ENCODE results near the gene PDGFA.

PDGFA gene

GRCh38 chr7:474605-475424, 44.8 kb downstream of the PDGFA start:
- DNase-seq (ENCODE audit: low read depth, low spot score), result no peak

- DNase-seq (ENCODE audit: low read depth, low spot score), result no peak
Observed at GRCh38 chr7:473870-474604, 45.6 kb downstream of the PDGFA start.

GRCh38 chr7:473211-473734, 46.4 kb downstream of the PDGFA start:
- DNase-seq (ENCODE audit: low read depth, low spot score), result no peak

- no peak for DNase-seq (ENCODE audit: low read depth, low spot score)
Observed at GRCh38 chr7:472640-472957, 47.0 kb downstream of the PDGFA start.

GRCh38 chr7:471866-472639, 47.6 kb downstream of the PDGFA start:
- DNase-seq (ENCODE audit: low read depth, low spot score), result peak; percentile 78

GRCh38 chr7:471191-471865, 48.3 kb downstream of the PDGFA start:
- DNase-seq (ENCODE audit: low read depth, low spot score), result no peak

- DNase-seq (ENCODE audit: low read depth, low spot score), result no peak
Observed at GRCh38 chr7:469563-469961, 50.1 kb downstream of the PDGFA start.

- DNase-seq (ENCODE audit: low read depth, low spot score), result no peak
Observed at GRCh38 chr7:468681-469562, 50.7 kb downstream of the PDGFA start.

- DNase-seq (ENCODE audit: low read depth, low spot score), result no peak
Observed at GRCh38 chr7:467856-468545, 51.6 kb downstream of the PDGFA start.

GRCh38 chr7:467393-467828, 52.2 kb downstream of the PDGFA start:
- no peak for DNase-seq (ENCODE audit: low read depth, low spot score)

GRCh38 chr7:466465-467191, 53.0 kb downstream of the PDGFA start:
- no peak for DNase-seq (ENCODE audit: low read depth, low spot score)

- no peak for DNase-seq (ENCODE audit: low read depth, low spot score)
Observed at GRCh38 chr7:465710-466400, 53.8 kb downstream of the PDGFA start.

GRCh38 chr7:464454-465401, 54.9 kb downstream of the PDGFA start:
- DNase-seq (ENCODE audit: low read depth, low spot score), result no peak

GRCh38 chr7:463817-464453, 55.7 kb downstream of the PDGFA start:
- DNase-seq (ENCODE audit: low read depth, low spot score), result no peak

GRCh38 chr7:463362-463781, 56.3 kb downstream of the PDGFA start:
- no peak for DNase-seq (ENCODE audit: low read depth, low spot score)

- DNase-seq (ENCODE audit: low read depth, low spot score), result no peak
Observed at GRCh38 chr7:462173-463103, 57.2 kb downstream of the PDGFA start.

All from smooth muscle cell of the brain vasculature (primary cell).